ENCODE data around the gene HORMAD1. TPM values are rescaled to one million over a fixed set of nuclear protein-coding genes. Genes with fewer than 3 reads are reported as not detected.

HORMAD1 gene
- total and polyA plus RNA-seq, 2 donors (not counting 3 experiments of a cell fraction or from before 2014, with no cell fraction given) = not detected

- Histone ChIP-seq H3K27ac (ENCODE audit: insufficient read depth, low read depth, low read length) (no peak overlapping the region), H3K4me3 (replicated peaks in 1 of 3; ENCODE audit: insufficient read depth in 1 of 3, low read depth in 1 of 3, low read length in 3 of 3) (no peak overlapping the region), H3K9me3 (replicated peaks; ENCODE audit: control insufficient read depth, insufficient read depth, low read length) (no peaks in the 10 kb centered on the region), H3K9ac (replicated peaks; ENCODE audit: extremely low read depth, insufficient read depth, low read length) (no peak overlapping the region), H3K9me1 (replicated peaks; ENCODE audit: control insufficient read depth, extremely low read depth, insufficient read depth, low read length) (no peaks in the 10 kb centered on the region), H3K4me2 (ENCODE audit: insufficient read depth, low read length) (no peak overlapping the region), H3K27me3 (ENCODE audit: control insufficient read depth in 2 of 2, insufficient read depth in 2 of 2, low read length in 2 of 2) (no peaks in the 10 kb centered on the region), H4K20me1 (replicated peaks; ENCODE audit: control insufficient read depth, extremely low read depth, insufficient read depth, low read length) (no peaks in the 10 kb centered on the region), H3K79me2 (ENCODE audit: control insufficient read depth, insufficient read depth, low read length) (no peaks in the 10 kb centered on the region), H3K36me3 (ENCODE audit: control insufficient read depth in 2 of 2, extremely low read depth in 1 of 2, insufficient read depth in 2 of 2, low read length in 2 of 2) (no peaks in the 10 kb centered on the region), H3K4me1 (ENCODE audit: control insufficient read depth, extremely low read depth, insufficient read depth, low read length) (no peaks in the 10 kb centered on the region), H2AFZ (ENCODE audit: low read depth, low read length) (no peak overlapping the region)
- ChIA-PET CTCF (interaction anchor here (1.1 kb wide), 1 partner anchor 18 kb away, joined by 3 read pairs; no protein-coding TSS in a partner anchor), POLR2A (no interaction called here)
- BruUV-seq (replicated peaks) = no TSS peak
- DNase-seq (ENCODE audit: low read depth, low spot score) = no peak
- intact Hi-C loops (cut with micrococcal nuclease) (no loop called here), dilution Hi-C loops (cut with MboI; ENCODE audit: extremely low pct_ligation_motif_present, low sequenced_read_pairs) (no loop called here)
- FAIRE-seq = no peak
- TF ChIP-seq JUN (IDR thresholded peaks at IDR 0.05; ENCODE audit: borderline replicate concordance, insufficient read depth, insufficient read length, low read depth) (no peak), EZH2 (IDR thresholded peaks at IDR 0.05; ENCODE audit: borderline replicate concordance, low read depth, low read length, severe bottlenecking) (no peak), FOS (IDR thresholded peaks at IDR 0.05; ENCODE audit: borderline replicate concordance, insufficient read depth, low read length) (no peak), POLR2AphosphoS5 (IDR thresholded peaks at IDR 0.05; ENCODE audit: insufficient read depth, low read depth, low read length) (no peak), MYC (IDR thresholded peaks at IDR 0.05; ENCODE audit: low read depth, low read length) (no peak), POLR2A (IDR thresholded peaks at IDR 0.05; ENCODE audit: low read depth, low read length) (no peak)
These were observed 3.6 kb upstream of the HORMAD1 start for GRCh38 chr1:150724336-150724735.

- H3K9ac ChIP-seq (replicated peaks; ENCODE audit: extremely low read depth, insufficient read depth, low read length) = no peak overlapping the region
- H3K9me3 ChIP-seq (replicated peaks; ENCODE audit: control insufficient read depth, insufficient read depth, low read length) = no peaks in the 10 kb centered on the region
- CTCF ChIA-PET = no interaction called here
- DNase-seq (ENCODE audit: low read depth, low spot score) (no peak), FAIRE-seq (no peak)
- no peak overlapping the region for H2AFZ ChIP-seq (ENCODE audit: low read depth, low read length)
- BruUV-seq (replicated peaks) = no TSS peak
- dilution Hi-C loops (cut with MboI; ENCODE audit: extremely low pct_ligation_motif_present, low sequenced_read_pairs) = no loop called here
- POLR2A ChIA-PET = no interaction called here
- no peak overlapping the region for H3K4me2 ChIP-seq (ENCODE audit: insufficient read depth, low read length)
- H3K36me3 ChIP-seq (ENCODE audit: control insufficient read depth in 2 of 2, extremely low read depth in 1 of 2, insufficient read depth in 2 of 2, low read length in 2 of 2) = no peaks in the 10 kb centered on the region
- no peaks in the 10 kb centered on the region for H3K9me1 ChIP-seq (replicated peaks; ENCODE audit: control insufficient read depth, extremely low read depth, insufficient read depth, low read length)
- no peaks in the 10 kb centered on the region for H3K4me1 ChIP-seq (ENCODE audit: control insufficient read depth, extremely low read depth, insufficient read depth, low read length)
- H3K27ac ChIP-seq (ENCODE audit: insufficient read depth, low read depth, low read length) = no peak overlapping the region
- H3K4me3 ChIP-seq (replicated peaks in 1 of 3; ENCODE audit: insufficient read depth in 1 of 3, low read depth in 1 of 3, low read length in 3 of 3) = no peak overlapping the region
- H3K27me3 ChIP-seq (ENCODE audit: control insufficient read depth in 2 of 2, insufficient read depth in 2 of 2, low read length in 2 of 2) = no peaks in the 10 kb centered on the region
- TF ChIP-seq MAX (IDR thresholded peaks at IDR 0.05; ENCODE audit: insufficient read depth, insufficient read length) = no peak
- TF ChIP-seq FOS (IDR thresholded peaks at IDR 0.05; ENCODE audit: borderline replicate concordance, insufficient read depth, low read length) = no peak
- no peak for TF ChIP-seq POLR2A (IDR thresholded peaks at IDR 0.05; ENCODE audit: low read depth, low read length)
- no peak for TF ChIP-seq EZH2 (IDR thresholded peaks at IDR 0.05; ENCODE audit: borderline replicate concordance, low read depth, low read length, severe bottlenecking)
- TF ChIP-seq MYC (IDR thresholded peaks at IDR 0.05; ENCODE audit: low read depth, low read length) = no peak
- TF ChIP-seq CTCF (IDR thresholded peaks at IDR 0.05; ENCODE audit: extremely low read depth in 1 of 2, insufficient read depth in 1 of 2, low read depth in 1 of 2, low read length in 2 of 2) = no peak
- no peak for TF ChIP-seq GATA2 (IDR thresholded peaks at IDR 0.05; ENCODE audit: insufficient read depth, insufficient read length, low read depth, low read length)
- no peak for TF ChIP-seq POLR2AphosphoS5 (IDR thresholded peaks at IDR 0.05; ENCODE audit: insufficient read depth, low read depth, low read length)
- TF ChIP-seq JUN (IDR thresholded peaks at IDR 0.05; ENCODE audit: borderline replicate concordance, insufficient read depth, insufficient read length, low read depth) = no peak
- intact Hi-C loops (cut with micrococcal nuclease) = no loop called here
- H4K20me1 ChIP-seq (replicated peaks; ENCODE audit: control insufficient read depth, extremely low read depth, insufficient read depth, low read length) = no peaks in the 10 kb centered on the region
- H3K79me2 ChIP-seq (ENCODE audit: control insufficient read depth, insufficient read depth, low read length) = no peaks in the 10 kb centered on the region
These were observed 597 bp downstream of the HORMAD1 start for GRCh38 chr1:150720098-150720497.

Data from endothelial cell of umbilical vein (primary cell).